HepG2 (cell line): ENCODE results near the gene THSD4. TPM values are rescaled to one million over a fixed set of nuclear protein-coding genes. Genes with fewer than 3 reads are reported as not detected.

Experiments
- AKAP8 ChIP-seq: sonication (generic); formaldehyde crosslinking; IDR thresholded peaks from 2 replicates; pipeline ENCODE4 v1.5.1; 2020; ENCODE audit warnings: mild to moderate bottlenecking, missing genetic modification reagents
- GABPA ChIP-seq, 2 experiments: IDR thresholded peaks; 2 replicates each; pipeline ENCODE4 v1.6.1; 2011 to 2016; ENCODE audit warnings: low read depth in 2 of 2, low read length in 1 of 2, missing biosample characterization in 1 of 2, missing genetic modification characterization in 1 of 2
- PPARG ChIP-seq: conservative IDR thresholded peaks from 2 replicates; pipeline ENCODE4 v1.6.1; 2016; ENCODE audit warnings: missing biosample characterization, missing genetic modification reagents
- RBM22 ChIP-seq: fragments of 200-400 bp; formaldehyde crosslinking; optimal IDR thresholded peaks from 2 replicates; pipeline ENCODE3; 2017; ENCODE audit warnings: mild to moderate bottlenecking, low read length, moderate library complexity
- RERE ChIP-seq: IDR thresholded peaks from 2 replicates; pipeline ENCODE4 v1.6.1; 2016; ENCODE audit warnings: low read depth, missing genetic modification reagents, missing compliant biosample characterization
- ZBTB33 ChIP-seq: sonication (generic); formaldehyde crosslinking; IDR thresholded peaks from 2 replicates; pipeline ENCODE4 v1.4.0; 2020; ENCODE audit warnings: missing genetic modification reagents
- ZNF446 ChIP-seq: sonication (generic); formaldehyde crosslinking; IDR thresholded peaks from 2 replicates; pipeline ENCODE4 v1.5.0; 2020; ENCODE audit warnings: mild to moderate bottlenecking, missing genetic modification reagents
- polyA plus RNA-seq, 8 experiments: library from polyadenylated mRNA; depleted of rRNA in 3 of 8; stranded (reverse) in 7 of 8; unstranded in 1 of 8; fragments of >200 nt; fragmentation: Illumina TruSeq in 4 of 8; extraction: Trizol in 4 of 8; gene quantifications; 2 replicates each; pipeline versions ENCODE4 v1.2.1 to v1.2.3, GENCODE V29; 2011 to 2016; ENCODE audit warnings: low read depth in 4 of 8, missing spikeins in 1 of 8, mixed read lengths in 1 of 8; ENCODE audit not compliant: insufficient read depth in 1 of 8
- total RNA-seq, 5 experiments: library from RNA; depleted of rRNA; stranded (reverse); fragments of >200 nt; fragmentation: Illumina TruSeq; extraction: Trizol; gene quantifications; 2 replicates each; pipeline ENCODE4 v1.2.3, GENCODE V29; 2016; ENCODE audit warnings: low read depth in 1 of 5
- TF ChIP-seq, protein P1 (sequence below): sonication (generic); formaldehyde crosslinking; IDR thresholded peaks from 2 replicates; pipeline ENCODE4 v1.8.0; 2022; ENCODE audit warnings: low read depth, missing genetic modification reagents

Gene THSD4
- total and polyA plus RNA-seq, 2 of the 13 experiments (the other 11 are each of a cell fraction or from before 2014, with no cell fraction given) = 0.07 to 0.21 TPM

GRCh38 chr15:71511796-71512681, 396.8 kb downstream of the THSD4 start (continued):
- TF ChIP-seq RERE (CRISPR knock-in tag) (peak; percentile 51; the same call in 1 of the 2 replicates), GABPA (IDR thresholded peaks at IDR 0.05; ENCODE audit: low read depth, low read length) (no peak), GABPA (CRISPR knock-in tag; IDR thresholded peaks at IDR 0.05; ENCODE audit: low read depth) (no peak), AKAP8 (CRISPR knock-in tag) (no peak), ZNF446 (CRISPR knock-in tag) (no peak), PPARG (0 out of 2 replicates have a peak, but pooled peaks have one; percentile 58), RBM22 (no peak), ZBTB33 (CRISPR knock-in tag) (no peak)
- TF ChIP-seq, protein P1, sequence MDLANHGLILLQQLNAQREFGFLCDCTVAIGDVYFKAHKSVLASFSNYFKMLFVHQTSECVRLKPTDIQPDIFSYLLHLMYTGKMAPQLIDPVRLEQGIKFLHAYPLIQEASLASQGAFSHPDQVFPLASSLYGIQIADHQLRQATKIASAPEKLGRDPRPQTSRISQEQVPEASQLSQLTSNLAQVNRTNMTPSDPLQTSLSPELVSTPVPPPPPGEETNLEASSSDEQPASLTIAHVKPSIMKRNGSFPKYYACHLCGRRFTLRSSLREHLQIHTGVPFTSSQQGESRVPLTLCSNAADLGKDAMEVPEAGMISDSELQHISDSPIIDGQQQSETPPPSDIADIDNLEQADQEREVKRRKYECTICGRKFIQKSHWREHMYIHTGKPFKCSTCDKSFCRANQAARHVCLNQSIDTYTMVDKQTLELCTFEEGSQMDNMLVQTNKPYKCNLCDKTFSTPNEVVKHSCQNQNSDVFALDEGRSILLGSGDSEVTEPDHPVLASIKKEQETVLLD (CRISPR knock-in tag) = no peak
